Activated CD4-positive, alpha-beta T cell treated with anti-CD3 and anti-CD28 coated beads, Interleukin-2, amount 10 ng/mL, durations not matched to agents 24 days and 14 days (primary cell): Measurements from ENCODE around the gene NAA38. TPM values are rescaled to one million over a fixed set of nuclear protein-coding genes. Genes with fewer than 3 reads are reported as not detected.

Experiments used
- DNase-seq: peaks from one replicate; pipeline ENCODE4 v3.0.0; 2022
- H3K27ac Mint-ChIP-seq: one replicate; pipeline ENCODE4 v1.8.0; 2022; ENCODE audit warnings: mild to moderate bottlenecking, mixed read lengths
- H3K27me3 Mint-ChIP-seq: one replicate; pipeline ENCODE4 v1.8.0; 2022; ENCODE audit warnings: mixed read lengths
- H3K36me3 Mint-ChIP-seq: one replicate; pipeline ENCODE4 v1.8.0; 2022; ENCODE audit warnings: low read depth, mild to moderate bottlenecking, mixed read lengths
- H3K4me1 Mint-ChIP-seq: one replicate; pipeline ENCODE4 v1.8.0; 2021; ENCODE audit warnings: mixed read lengths
- H3K4me3 Mint-ChIP-seq: one replicate; pipeline ENCODE4 v1.8.0; 2022; ENCODE audit warnings: mild to moderate bottlenecking, moderate library complexity, mixed read lengths
- H3K9me3 Mint-ChIP-seq: one replicate; pipeline ENCODE4 v1.8.0; 2021; ENCODE audit warnings: mixed read lengths
- intact Hi-C: fragments of 100-400 bp; cut with micrococcal nuclease; formaldehyde crosslinking; loops from one replicate; pipeline ENCODE4 v1.15.1; 2023
- total RNA-seq: library from RNA; stranded (reverse); gene quantifications from 2 replicates; pipeline ENCODE4 v1.2.3, GENCODE V29; 2022

Gene NAA38
- total RNA-seq, 1 donor from 2014 or later, result 47.5 TPM

GRCh38 chr17:7809086-7809790 is 48.1 kb downstream of the NAA38 start:
- DNase-seq, result no peak
- Mint-ChIP-seq H3K36me3 (no peaks in the 10 kb centered on the region), H3K27ac (no peak overlapping the region), H3K9me3 (no peaks in the 10 kb centered on the region), H3K27me3 (peaks cover 10% of the 10 kb centered on the region), H3K4me1 (no peaks in the 10 kb centered on the region), H3K4me3 (no peak overlapping the region)
- intact Hi-C loops, result no loop called here

GRCh38 chr17:7807206-7807605 is 50.2 kb downstream of the NAA38 start:
- peaks cover 13% of the 10 kb centered on the region for H3K27me3 Mint-ChIP-seq
- no peaks in the 10 kb centered on the region for H3K36me3 Mint-ChIP-seq
- H3K27ac Mint-ChIP-seq, result no peak overlapping the region
- no peaks in the 10 kb centered on the region for H3K9me3 Mint-ChIP-seq
- H3K4me3 Mint-ChIP-seq, result no peak overlapping the region
- DNase-seq, result no peak
- no peaks in the 10 kb centered on the region for H3K4me1 Mint-ChIP-seq
- intact Hi-C loops, result no loop called here

Other genes with a start within 250 kb of the NAA38 start
- 62.6 and 64.4 TPM in 2 replicates for gene FXR2, start 242.7 kb downstream of the NAA38 start, total RNA-seq
- 16.5 and 17.7 TPM in 2 replicates for gene SAT2, start 229.7 kb downstream of the NAA38 start, total RNA-seq
- gene SHBG, start 227.4 kb downstream of the NAA38 start, total RNA-seq, result not detected in 2 replicates
- gene ATP1B2, start 206.6 kb downstream of the NAA38 start, total RNA-seq, result 0.14 and 0.37 TPM in 2 replicates
- gene TP53, start 170.1 kb downstream of the NAA38 start, total RNA-seq, result 177 and 178 TPM in 2 replicates
- 33.8 and 35.0 TPM in 2 replicates for gene WRAP53, start 169.1 kb downstream of the NAA38 start, total RNA-seq
- gene EFNB3, start 152.4 kb downstream of the NAA38 start, total RNA-seq, result 0.05 TPM in 1 of 2 replicates, not detected in the other
- not detected in 2 replicates for gene DNAH2, start 139.8 kb downstream of the NAA38 start, total RNA-seq
- 121 and 128 TPM in 2 replicates for gene KDM6B, start 23.3 kb downstream of the NAA38 start, total RNA-seq
- gene TMEM88, start 2.5 kb downstream of the NAA38 start, total RNA-seq, result 6.1 and 7.1 TPM in 2 replicates
- 12.7 and 14.0 TPM in 2 replicates for gene CYB5D1, start 444 bp upstream of the NAA38 start, total RNA-seq
- gene CHD3, start 31.2 kb upstream of the NAA38 start, total RNA-seq, result 152 and 158 TPM in 2 replicates
- 6.2 and 6.5 TPM in 2 replicates for gene RNF227, start 58.7 kb upstream of the NAA38 start, total RNA-seq
- gene KCNAB3, start 72.3 kb upstream of the NAA38 start, total RNA-seq, result 9.7 and 12.8 TPM in 2 replicates
- gene TRAPPC1, start 74.4 kb upstream of the NAA38 start, total RNA-seq, result 150 and 159 TPM in 2 replicates
- 52.4 and 54.5 TPM in 2 replicates for gene CNTROB, start 74.6 kb upstream of the NAA38 start, total RNA-seq
- gene GUCY2D, start 145.1 kb upstream of the NAA38 start, total RNA-seq, result not detected in 2 replicates
- not detected in 2 replicates for gene ALOX15B, start 181.5 kb upstream of the NAA38 start, total RNA-seq
- 0.77 and 0.88 TPM in 2 replicates for gene ALOX12B, start 230.2 kb upstream of the NAA38 start, total RNA-seq